GM18868 (cell line): ENCODE measurements around the gene HTR3B.
"Not testable (repeated sequence)": the region's sequence is repeated elsewhere in the genome, so short reads cannot be mapped to it uniquely, and the experiment has no call there.

Experiments used
- ATAC-seq: cut with Tn5 transposase; IDR thresholded peaks from one replicate; pipeline ENCODE4 v1.9.1; 2021; ENCODE audit warnings: mild to moderate bottlenecking, moderate library complexity; ENCODE audit not compliant: unreplicated experiment

HTR3B gene

GRCh38 chr11:113942256-113942655 is 37.7 kb downstream of the HTR3B start:
- no peak for ATAC-seq

GRCh38 chr11:113946162-113946561 is 41.6 kb downstream of the HTR3B start:
- not testable (repeated sequence) for ATAC-seq

GRCh38 chr11:113947994-113948393 is 43.4 kb downstream of the HTR3B start:
- ATAC-seq = no peak

GRCh38 chr11:113949891-113950290 is 45.3 kb downstream of the HTR3B start:
- no peak for ATAC-seq

GRCh38 chr11:113951537-113951936 is 46.9 kb downstream of the HTR3B start:
- ATAC-seq = no peak

GRCh38 chr11:113952070-113952469 is 47.5 kb downstream of the HTR3B start:
- no peak for ATAC-seq

- ATAC-seq = no peak
Observed at GRCh38 chr11:113952588-113952987, 48.0 kb downstream of the HTR3B start.

- no peak for ATAC-seq
Observed at GRCh38 chr11:113954235-113954634, 49.6 kb downstream of the HTR3B start.

- ATAC-seq = no peak
Observed at GRCh38 chr11:113956986-113957385, 52.4 kb downstream of the HTR3B start.

GRCh38 chr11:113960702-113961330 is 56.2 kb downstream of the HTR3B start:
- no peak for ATAC-seq

GRCh38 chr11:113967361-113967760 is 62.8 kb downstream of the HTR3B start:
- no peak for ATAC-seq

- no peak for ATAC-seq
Observed at GRCh38 chr11:113971506-113972195, 67.1 kb downstream of the HTR3B start.

- ATAC-seq = no peak
Observed at GRCh38 chr11:113974741-113975470, 70.3 kb downstream of the HTR3B start, which contains the start of gene HTR3A. Gene HTR3A, plus strand, starts transcription at chr11:113975108. Its CDS starts 218 bp downstream, at chr11:113975326.

- no peak for ATAC-seq
Observed at GRCh38 chr11:113977071-113977490, 72.5 kb downstream of the HTR3B start.

- ATAC-seq = peak; percentile 50
Observed at GRCh38 chr11:113977701-113978100, 73.1 kb downstream of the HTR3B start.

GRCh38 chr11:113979431-113979830 is 74.8 kb downstream of the HTR3B start:
- no peak for ATAC-seq

GRCh38 chr11:113980785-113981184 is 76.2 kb downstream of the HTR3B start:
- ATAC-seq = no peak

- no peak for ATAC-seq
Observed at GRCh38 chr11:113982306-113982705, 77.7 kb downstream of the HTR3B start.

GRCh38 chr11:113984781-113985180 is 80.2 kb downstream of the HTR3B start:
- no peak for ATAC-seq

- no peak for ATAC-seq
Observed at GRCh38 chr11:113985906-113986305, 81.3 kb downstream of the HTR3B start.

- no peak for ATAC-seq
Observed at GRCh38 chr11:113986351-113987140, 82.0 kb downstream of the HTR3B start.
